WI38 (cell line): ENCODE measurements around the gene STAT3.

Experiments used
- H3K4me3 ChIP-seq: 2 replicates; pipeline ENCODE4 v1.5.1; 2011; ENCODE audit warnings: low read depth, mild to moderate bottlenecking, control low read depth, low read length
- TF ChIP-seq, protein P1 (sequence below): IDR thresholded peaks from 2 replicates; pipeline ENCODE4 v1.5.1; 2012; ENCODE audit warnings: low read depth, mild to moderate bottlenecking, control low read depth, low read length

Gene STAT3

DNA sequence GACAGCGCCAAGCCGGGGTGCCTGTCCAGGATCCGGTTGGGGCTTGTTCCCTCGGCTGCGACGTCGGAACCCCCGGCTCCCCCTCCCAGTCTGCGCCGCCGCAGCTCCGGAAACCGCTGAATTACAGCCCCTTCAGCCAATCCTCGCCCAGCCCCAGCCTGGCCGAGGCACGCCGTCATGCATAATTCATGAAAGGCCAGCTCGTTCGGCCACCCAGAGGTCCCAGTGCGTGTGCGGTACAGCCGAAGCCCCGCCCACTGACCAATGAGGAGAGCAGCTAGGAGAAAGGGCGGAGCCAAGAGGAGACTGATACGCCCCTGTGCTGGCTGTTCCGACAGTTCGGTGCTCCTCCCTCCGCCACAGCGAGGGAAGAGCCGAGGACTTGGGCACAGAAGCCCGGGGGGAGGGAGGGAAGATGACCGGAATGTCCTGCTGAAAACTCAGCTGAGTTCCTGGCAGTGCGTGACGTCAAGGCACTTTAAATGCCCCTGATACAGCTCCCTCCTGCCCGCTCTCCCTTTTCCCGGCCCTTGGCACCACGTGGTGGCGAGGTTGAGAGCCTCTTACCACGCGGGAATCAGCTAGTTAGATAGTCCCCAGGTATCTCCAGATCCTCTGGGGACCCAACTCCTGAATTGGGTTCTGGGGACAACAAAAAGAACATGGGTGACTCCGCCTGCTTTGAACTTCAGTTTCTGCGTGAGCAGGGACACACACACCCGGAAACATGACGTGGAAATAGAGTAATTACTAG is at the start of gene STAT3:
Gene STAT3 (minus strand): TSS at position 62 of the 754 bp plus-strand sequence. CDS start 39,926 bp downstream, outside the sequence.
- peak within 1 kb of the TSS; percentile 96 for H3K4me3 ChIP-seq
- TF ChIP-seq, protein P1, sequence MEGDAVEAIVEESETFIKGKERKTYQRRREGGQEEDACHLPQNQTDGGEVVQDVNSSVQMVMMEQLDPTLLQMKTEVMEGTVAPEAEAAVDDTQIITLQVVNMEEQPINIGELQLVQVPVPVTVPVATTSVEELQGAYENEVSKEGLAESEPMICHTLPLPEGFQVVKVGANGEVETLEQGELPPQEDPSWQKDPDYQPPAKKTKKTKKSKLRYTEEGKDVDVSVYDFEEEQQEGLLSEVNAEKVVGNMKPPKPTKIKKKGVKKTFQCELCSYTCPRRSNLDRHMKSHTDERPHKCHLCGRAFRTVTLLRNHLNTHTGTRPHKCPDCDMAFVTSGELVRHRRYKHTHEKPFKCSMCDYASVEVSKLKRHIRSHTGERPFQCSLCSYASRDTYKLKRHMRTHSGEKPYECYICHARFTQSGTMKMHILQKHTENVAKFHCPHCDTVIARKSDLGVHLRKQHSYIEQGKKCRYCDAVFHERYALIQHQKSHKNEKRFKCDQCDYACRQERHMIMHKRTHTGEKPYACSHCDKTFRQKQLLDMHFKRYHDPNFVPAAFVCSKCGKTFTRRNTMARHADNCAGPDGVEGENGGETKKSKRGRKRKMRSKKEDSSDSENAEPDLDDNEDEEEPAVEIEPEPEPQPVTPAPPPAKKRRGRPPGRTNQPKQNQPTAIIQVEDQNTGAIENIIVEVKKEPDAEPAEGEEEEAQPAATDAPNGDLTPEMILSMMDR = no peak

DNA sequence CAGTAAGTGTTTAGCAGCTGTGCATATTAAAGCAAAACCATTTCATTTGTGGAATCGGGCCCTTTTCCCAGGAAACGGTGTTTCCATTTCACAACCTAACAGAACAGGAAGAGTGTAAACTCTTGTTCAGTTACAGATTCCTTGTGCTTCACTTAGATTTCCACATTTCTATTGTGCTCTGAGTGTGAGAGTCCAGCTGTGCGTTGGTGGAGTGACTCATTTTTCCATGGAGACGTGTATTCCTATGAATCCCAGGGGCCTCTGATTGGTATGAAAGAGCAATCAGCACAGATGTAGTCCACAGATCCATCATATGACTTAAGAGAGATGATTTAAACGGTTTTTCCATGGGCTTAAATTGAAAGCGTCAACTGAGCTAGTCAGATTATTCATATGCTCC is 48.1 kb upstream of the STAT3 start:
- TF ChIP-seq, protein P1 = no peak
- H3K4me3 ChIP-seq = no peak overlapping the region

DNA sequence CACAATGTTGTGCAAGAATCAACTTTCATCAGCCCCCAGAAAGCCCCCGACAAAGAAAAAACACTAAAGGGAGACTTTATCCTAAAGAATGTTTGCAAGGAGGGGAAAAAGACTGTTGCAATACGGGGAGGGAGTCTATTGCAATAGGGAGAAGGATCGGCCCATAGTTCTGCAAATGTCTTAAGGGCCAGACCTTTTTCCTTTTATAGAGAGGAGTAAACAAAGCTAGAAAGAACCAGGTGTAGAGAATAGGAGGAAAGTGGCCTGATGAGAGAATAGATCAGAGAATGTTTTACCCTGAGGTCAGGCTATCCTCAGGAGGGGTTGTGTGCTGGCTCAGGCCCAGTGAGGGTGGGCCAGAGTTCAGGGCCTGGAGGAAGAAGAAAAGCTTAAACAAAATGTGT is 43.5 kb upstream of the STAT3 start:
- no peak overlapping the region for H3K4me3 ChIP-seq
- TF ChIP-seq, protein P1 = no peak

DNA sequence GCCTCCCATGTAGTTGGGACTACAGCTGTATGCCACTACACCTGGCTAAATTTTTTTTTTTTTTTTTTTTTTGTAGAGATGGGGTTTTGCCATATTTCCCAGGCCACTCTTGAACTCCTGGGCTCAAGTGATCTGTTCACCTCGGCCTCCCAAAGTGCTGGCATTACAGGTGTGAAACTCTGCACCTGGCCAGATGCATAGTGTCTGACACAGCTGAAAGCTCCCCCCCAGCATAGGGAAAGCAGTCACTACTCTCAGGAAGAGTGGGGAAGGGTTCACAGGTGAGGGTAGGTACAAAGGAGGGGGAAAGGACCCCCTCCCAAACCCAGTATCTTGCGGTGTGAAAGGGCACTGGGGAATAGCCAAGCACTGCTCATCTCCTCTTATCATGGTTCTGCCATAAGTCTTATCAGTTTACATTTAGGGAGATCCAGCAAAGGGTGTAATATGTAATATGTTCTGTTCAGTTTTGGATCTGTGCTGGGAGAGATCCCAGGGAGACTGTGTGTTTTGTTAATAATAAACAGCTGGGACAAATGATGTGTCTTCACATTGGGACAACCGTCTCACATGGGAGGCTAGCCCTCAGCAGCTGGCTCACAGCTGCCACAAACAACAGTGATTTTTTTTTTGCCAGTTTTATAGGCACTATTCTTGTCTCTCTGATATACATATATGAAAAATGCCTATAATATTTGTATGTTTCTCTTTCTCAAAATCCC is 41.6 kb upstream of the STAT3 start:
- no peak overlapping the region for H3K4me3 ChIP-seq
- TF ChIP-seq, protein P1 = no peak

DNA sequence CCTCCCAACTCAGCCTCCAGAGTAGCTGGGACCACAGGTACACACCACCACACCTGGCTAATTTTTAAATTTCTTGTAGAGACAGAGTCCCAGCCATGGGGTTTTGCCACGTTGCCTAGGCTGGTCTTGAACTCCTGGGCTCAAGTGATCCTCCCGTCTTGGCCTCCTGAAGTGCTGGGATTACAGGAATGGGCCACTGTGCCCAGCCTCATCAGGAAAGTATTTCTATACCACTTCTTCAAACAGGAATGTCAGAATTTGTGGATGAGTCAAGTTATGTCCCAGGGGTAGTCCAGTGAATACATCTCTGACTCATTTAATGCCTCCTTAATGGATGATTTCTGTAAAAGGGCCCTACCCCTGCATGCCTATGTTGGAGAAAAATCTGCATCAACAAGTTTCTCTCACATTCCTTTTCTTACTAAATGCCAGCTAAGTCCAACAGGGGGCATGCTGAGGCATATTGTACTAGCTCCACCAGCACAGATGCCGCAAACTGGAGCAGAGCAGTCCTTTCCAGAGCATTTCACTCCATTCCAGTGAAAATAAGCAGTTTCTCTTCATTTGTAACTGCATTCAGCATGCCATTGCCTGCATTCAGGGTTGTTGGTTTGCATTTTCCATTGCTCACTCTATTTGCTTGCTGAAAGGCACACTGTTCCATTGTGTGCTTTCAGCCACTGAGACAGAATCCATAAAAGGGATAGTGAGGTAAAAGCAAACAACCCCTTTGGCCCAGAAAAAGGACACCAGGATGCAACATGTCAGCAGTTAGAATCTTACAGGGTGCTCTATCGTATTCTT is 40.1 kb upstream of the STAT3 start:
- TF ChIP-seq, protein P1 = peak; percentile 76
- H3K4me3 ChIP-seq = no peak overlapping the region

DNA sequence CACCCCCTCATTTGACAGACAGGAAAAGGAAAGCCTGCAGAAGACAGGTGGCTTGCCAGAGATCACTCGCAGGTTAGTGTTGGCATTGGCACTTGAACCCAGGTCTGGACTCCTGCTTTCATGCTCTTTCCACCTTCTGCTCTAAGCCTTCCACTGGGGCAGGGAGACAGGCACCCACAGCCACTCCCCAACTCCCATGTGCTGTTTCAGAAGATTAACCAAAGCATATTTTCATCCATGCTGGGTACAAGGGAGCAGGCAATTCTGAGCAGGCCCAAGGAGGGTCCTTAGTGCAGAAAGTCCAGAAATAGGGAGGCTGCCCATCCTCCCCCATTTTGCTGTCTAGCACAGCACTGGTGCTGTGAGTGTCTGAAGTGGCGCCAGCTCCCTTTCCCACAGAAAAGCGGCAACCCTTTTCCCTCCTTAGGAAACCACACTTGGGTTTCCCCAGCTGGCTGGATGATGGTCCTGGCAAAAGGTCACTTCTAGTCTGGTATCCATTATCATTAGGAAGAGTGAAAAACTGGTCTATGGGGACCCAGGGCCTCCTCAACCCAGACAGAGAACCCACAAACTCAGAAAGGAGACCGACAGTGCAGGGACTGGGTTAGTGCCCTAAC is 36.9 kb upstream of the STAT3 start:
- TF ChIP-seq, protein P1 = no peak
- H3K4me3 ChIP-seq = no peak overlapping the region
